Hematopoietic multipotent progenitor cell treated with erythropoietin and hydrocortisone succinate and interleukin-3 and kit ligand, for 8 days (in vitro differentiated cells): ENCODE measurements around the gene CDK5.
"Not testable (repeated sequence)": the region's sequence is repeated elsewhere in the genome, so short reads cannot be mapped to it uniquely, and the experiment has no call there.

Source experiments
- DNase-seq: peaks from one replicate; pipeline ENCODE4 v3.0.0-alpha.2; 2015

The CDK5 gene

GRCh38 chr7:151032936-151033863 is 24.5 kb downstream of the CDK5 start:
- DNase-seq = no peak

DNA sequence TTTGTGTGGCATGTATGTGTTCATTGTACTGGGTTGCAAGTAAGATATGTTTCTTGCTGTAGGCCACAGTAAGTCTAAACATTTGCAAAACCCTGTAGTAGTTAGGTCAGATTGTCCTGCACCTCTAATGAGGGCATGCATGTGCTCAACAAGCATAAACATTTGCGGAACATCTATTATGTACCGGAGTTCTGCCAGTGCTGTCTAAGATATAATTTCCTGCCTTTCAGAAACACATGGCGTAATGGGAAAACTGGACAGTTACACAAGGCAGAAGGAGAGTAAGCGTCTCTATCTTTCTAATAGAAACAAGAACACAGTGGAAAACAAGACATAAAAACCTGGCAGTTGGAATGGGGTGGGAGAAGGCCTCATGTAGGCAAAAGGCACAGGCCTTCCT is 26.7 kb downstream of the CDK5 start:
- DNase-seq = no peak

DNA sequence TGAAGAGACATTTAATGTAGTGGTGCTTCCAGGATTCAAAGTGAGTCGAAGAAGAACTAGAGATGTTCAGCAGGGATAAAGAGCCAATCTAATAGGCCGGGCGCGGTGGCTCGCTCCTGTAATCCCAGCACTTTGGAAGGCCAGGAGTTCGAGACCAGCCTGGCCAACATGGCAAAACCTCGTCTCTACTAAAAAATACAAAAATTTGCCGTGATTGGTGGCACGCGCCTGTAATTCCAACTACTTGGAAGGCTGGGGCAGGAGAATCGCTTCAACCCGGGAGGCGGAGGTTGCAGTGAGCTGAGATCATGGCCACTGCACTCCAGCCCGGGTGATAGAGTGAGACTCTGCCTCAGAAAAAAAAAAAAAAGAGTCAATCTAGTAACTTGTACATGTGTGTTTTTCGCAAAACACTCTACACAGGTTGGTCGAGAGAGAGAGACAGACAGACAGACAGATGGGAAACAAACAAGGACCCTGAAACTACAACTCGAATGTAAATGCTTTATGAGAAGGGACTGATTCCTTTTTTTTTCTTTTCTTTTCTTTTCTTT is 28.7 kb downstream of the CDK5 start:
- no peak for DNase-seq

- DNase-seq = peak; percentile 99
Observed at GRCh38 chr7:151028131-151028947, 29.4 kb downstream of the CDK5 start, which contains the start of gene ABCB8. TSS of gene ABCB8 (plus strand) at chr7:151028450. CDS start at chr7:151028516, 66 bp downstream.

DNA sequence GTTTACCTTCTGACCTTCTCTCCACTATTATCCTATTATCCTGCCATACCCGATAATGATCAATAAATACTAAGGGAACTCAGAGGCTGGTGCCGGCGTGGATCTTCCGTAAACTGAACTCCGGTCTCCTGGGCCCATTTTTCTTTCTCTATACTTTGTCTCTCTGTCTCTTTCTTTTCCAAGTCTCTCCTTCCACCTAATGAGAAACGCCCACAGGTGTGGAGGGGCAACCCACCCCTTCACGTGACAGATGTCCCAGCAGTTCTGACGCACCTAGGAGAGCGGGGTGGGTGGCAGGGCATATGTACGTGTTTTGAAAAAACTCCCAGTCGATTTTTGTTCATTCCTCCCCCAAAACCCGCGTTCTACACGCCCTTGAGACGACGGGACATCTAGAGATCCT is 30.0 kb downstream of the CDK5 start:
- DNase-seq = not testable (repeated sequence)

DNA sequence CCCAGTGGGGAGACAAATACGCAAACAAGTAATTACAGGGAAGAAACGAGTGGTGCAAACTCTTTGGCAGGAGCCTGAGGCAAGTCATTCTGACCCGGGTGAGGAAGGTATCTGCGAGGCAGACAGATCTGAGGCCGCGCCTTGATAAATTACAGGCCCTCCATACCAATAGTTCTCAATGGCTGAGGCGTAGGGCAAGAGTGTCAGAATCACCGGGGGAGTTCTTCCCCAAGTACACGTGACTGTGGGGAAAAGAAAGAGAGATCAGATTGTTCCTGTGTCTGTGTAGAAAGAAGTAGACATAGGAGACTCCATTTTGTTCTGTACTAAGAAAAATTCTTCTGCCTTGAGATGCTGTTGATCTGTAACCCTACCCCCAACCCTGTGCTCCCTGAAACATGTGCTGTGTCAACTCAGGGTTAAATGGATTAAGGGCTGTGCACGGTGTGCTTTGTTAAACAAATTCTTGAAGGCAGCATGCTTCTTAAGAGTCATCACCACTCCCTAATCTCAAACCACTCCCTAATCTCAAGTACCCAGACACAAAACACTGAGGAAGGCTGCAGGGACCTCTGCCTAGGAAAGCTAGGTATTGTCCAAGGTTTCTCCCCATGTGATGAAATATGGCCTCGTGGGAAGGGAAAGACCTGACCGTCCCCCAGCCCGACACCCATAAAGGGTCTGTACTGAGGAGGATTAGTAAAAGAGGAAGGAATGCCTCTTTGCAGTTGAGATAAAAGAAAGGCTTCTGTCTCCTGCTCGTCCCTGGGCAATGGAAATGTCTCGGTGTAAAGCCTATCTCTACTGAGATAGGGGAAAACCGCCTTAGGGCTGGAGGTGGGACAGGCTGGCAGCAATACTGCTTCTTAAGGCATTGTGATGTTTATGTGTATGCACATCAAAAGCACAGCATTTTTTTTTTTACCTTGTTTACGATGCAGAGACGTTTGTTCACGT is 30.6 kb downstream of the CDK5 start:
- peak; percentile 89 for DNase-seq

GRCh38 chr7:151025924-151026671 is 31.6 kb downstream of the CDK5 start:
- DNase-seq = peak; percentile 26

- DNase-seq = no peak
Observed at GRCh38 chr7:151024435-151025056, 33.2 kb downstream of the CDK5 start, which contains the start of gene ATG9B. TSS of gene ATG9B (minus strand) at chr7:151024494. CDS start at chr7:151024423, 71 bp downstream.

- DNase-seq = no peak
Observed at GRCh38 chr7:151023232-151023631, 34.5 kb downstream of the CDK5 start.

DNA sequence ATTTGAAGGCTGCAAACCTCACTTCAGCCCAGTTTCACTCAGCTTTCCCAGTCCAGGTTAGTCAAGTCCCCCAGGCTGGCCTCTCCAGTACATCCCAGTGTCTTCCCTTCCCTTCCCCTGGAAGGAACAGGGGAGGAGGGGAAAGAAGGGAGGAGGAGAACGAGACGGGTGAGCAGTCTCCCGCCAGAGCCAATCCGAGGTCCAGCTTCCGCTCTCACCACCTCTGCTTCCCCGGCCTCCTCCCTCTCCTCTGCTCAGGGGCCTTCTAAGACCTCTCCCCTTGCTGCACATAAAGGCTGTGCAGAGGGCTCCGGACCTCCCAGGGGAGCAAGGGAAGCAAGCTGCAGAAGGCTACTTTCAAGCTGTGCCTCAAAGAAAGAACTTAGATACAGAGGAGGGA is 37.5 kb downstream of the CDK5 start:
- DNase-seq = no peak

GRCh38 chr7:151019130-151019447 is 38.6 kb downstream of the CDK5 start:
- no peak for DNase-seq

DNA sequence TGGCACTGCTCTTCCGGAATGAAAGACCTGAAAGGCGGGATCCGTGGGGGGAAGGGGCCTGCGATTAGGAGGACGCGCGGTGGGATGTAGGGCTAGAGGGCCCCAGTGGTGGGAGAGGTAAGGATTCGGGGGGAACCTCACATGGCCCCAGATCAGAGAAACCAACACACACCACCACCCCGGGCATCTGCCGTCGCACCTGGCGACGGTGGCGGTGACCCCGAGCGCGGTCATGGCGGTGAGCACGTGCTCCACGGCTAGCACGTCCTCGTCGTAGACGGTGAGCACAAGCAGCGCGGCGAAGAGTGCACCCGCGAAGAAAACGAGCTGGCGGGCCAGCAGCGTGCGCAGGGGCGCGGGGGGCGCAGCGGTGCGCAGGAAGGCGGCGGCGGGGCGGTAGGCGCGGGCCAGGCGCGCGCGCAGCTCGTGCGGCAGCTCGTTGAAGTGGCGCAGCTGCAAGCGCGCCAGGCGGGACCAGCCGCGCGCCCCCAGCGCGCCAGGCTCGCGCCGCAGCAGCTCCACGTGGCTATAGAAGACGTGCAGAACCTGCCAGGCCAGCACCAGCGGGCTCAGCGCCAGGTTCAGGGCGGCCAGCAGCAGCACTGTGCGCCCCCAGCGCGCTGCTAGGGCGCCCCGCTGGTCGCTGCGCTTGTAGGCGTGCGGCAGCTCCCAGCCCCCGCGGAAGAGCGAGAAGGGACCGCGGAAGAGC is 39.1 kb downstream of the CDK5 start:
- DNase-seq = peak; percentile 49

GRCh38 chr7:151017953-151018420 is 39.7 kb downstream of the CDK5 start:
- DNase-seq = peak; percentile 64

DNA sequence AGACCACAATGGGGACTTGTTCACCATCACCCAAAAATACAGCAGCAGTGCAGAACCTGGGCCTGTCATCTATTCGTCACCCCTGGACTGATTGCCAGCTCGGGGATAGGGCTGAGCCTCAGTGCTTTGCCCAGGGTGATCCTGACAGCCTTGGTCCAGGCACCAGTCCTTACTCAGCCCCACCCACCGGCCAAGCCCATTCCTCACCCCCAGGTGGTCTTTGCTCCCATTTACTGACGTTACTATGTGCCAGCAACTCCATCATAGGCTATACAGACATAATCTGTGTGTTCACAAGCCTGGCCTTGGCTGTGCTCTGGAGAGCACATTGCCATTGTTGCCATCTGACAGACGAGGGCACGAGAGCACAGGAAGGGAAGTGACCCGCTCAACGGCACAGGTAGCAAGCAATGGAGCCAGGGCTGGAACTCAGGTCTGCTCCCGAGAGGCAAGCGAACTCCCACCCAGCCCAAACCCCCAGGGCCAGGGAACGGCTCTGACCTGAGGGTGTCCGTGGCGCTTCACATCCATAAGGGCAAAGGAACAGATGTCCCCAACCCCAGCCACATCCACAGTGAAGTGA is 40.2 kb downstream of the CDK5 start:
- DNase-seq = no peak

DNA sequence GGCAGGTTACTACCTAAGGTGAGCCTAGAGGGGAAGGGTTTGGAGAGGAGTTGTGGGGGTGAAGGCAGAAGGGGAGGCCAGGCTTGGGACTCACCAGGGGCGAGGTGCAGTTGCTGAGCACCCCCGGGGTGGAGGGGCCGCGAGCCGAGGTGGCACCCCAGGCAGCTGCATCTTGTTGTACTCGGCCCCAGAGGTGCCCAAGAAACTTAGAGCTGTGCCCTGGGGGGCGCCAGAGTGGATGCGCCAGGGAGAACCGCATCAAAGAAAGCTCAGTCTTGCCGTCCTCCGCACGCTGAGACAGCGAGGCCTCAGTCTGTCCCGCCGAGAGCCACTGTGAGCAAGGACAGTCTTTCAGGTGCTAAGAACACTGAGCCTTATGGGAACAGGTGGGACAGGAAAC is 40.8 kb downstream of the CDK5 start:
- DNase-seq = no peak

GRCh38 chr7:151016505-151016904 is 41.2 kb downstream of the CDK5 start:
- no peak for DNase-seq

DNA sequence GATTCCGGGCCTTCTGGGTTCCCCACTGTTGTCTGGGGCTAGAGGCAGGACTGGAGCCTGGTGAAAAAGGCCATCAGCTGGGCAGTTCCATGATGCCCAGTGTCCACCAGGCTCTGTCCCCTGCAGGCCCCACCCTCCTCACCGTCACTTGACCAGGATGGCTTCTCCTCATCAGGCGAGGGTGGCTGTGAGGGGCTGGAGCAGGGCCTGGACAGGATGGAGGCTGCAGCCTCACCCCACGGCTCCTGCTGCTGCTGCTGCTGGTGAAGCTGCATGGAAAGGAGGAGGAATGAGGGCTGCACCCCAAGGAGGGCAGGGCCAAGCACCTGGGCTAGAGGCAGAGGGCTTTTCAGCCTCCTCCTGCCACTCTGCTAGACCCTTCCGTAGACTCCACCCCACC is 41.7 kb downstream of the CDK5 start:
- no peak for DNase-seq

DNA sequence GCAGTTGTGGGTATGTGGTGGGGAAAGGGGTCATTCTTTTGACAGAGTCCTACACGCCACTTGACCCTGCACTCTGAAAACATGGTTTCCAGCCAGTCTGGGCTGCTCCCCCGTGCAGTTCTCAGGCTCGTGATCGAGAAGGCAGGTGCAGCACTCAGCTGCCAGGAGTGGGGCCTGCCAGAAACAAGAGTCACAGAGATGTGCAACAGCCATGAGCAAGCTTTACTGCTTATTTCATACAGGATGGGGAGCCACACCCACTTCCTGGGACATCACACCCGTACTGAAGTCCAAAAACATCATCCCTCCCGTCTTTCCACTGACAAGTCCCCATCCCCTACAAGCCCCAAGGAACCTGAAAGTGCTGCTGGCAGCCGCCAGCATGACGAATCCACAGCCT is 42.7 kb downstream of the CDK5 start:
- no peak for DNase-seq

DNA sequence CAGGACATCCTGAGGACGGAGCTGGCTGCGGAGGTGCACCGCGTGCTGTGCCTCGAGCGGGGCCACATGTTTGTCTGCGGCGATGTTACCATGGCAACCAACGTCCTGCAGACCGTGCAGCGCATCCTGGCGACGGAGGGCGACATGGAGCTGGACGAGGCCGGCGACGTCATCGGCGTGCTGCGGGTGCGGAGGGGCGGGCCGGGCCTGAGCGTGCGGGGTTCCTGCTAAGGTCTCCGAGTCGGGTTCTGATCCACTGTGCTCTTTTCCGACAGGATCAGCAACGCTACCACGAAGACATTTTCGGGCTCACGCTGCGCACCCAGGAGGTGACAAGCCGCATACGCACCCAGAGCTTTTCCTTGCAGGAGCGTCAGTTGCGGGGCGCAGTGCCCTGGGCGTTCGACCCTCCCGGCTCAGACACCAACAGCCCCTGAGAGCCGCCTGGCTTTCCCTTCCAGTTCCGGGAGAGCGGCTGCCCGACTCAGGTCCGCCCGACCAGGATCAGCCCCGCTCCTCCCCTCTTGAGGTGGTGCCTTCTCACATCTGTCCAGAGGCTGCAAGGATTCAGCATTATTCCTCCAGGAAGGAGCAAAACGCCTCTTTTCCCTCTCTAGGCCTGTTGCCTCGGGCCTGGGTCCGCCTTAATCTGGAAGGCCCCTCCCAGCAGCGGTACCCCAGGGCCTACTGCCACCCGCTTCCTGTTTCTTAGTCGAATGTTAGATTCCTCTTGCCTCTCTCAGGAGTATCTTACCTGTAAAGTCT is 43.8 kb downstream of the CDK5 start:
- DNase-seq = peak; percentile 84
